ENCODE data around the gene ZNF24. TPM values are rescaled to one million over a fixed set of nuclear protein-coding genes. Genes with fewer than 3 reads are reported as not detected.

Gene ZNF24
- total and polyA plus RNA-seq, 2 of the 4 experiments (the other 2 are of a cell fraction), result 7.6 to 20.8 TPM

- intact Hi-C loops (cut with micrococcal nuclease), result no loop called here
- no peak overlapping the region for H3K56ac ChIP-seq (ENCODE audit: extremely low read depth, insufficient read depth, low read length)
- dilution Hi-C loops (cut with HindIII; ENCODE audit: low sequenced_read_pairs, unreplicated experiment), result no loop called here
- no peak overlapping the region for H4K91ac ChIP-seq (ENCODE audit: insufficient read depth, low read depth, low read length)
- no CpG with 5 or more reads among the region's 4 CpGs for WGBS, 2 experiments (ENCODE audit: extremely low coverage in 2 of 2, insufficient read length in 1 of 2)
- DNase-seq, result no peak
- no peak for ATAC-seq (ENCODE audit: low read depth)
- TF ChIP-seq MXI1 (IDR thresholded peaks at IDR 0.05; ENCODE audit: borderline replicate concordance, low read depth, low read length), result no peak
- TF ChIP-seq RCOR1 (IDR thresholded peaks at IDR 0.05; ENCODE audit: insufficient replicate concordance, low read length), result no peak
- TF ChIP-seq CHD1 (IDR thresholded peaks at IDR 0.05; ENCODE audit: low read depth, low read length), result no peak
- no peak for TF ChIP-seq CEBPB (IDR thresholded peaks at IDR 0.05; ENCODE audit: low read depth, low read length)
- TF ChIP-seq NFE2L2 (IDR thresholded peaks at IDR 0.05; ENCODE audit: low read depth, low read length), result no peak
- no peak for TF ChIP-seq ELK1 (IDR thresholded peaks at IDR 0.05; ENCODE audit: borderline replicate concordance, low read depth, low read length)
- TF ChIP-seq POLR2A (IDR thresholded peaks at IDR 0.05; ENCODE audit: low read depth, low read length), result no peak
- TF ChIP-seq USF2 (IDR thresholded peaks at IDR 0.05; ENCODE audit: low read depth, low read length), result no peak
- no peak for TF ChIP-seq SMC3 (IDR thresholded peaks at IDR 0.05; ENCODE audit: low read depth, low read length)
- TF ChIP-seq CTCF (conservative IDR thresholded peaks at IDR 0.05; ENCODE audit: low read depth, low read length), result no peak
- TF ChIP-seq BHLHE40 (IDR thresholded peaks at IDR 0.05; ENCODE audit: low read depth, low read length), result no peak
- TF ChIP-seq MAZ (IDR thresholded peaks at IDR 0.05; ENCODE audit: borderline replicate concordance, low read depth, low read length), result no peak
- TF ChIP-seq FOS (IDR thresholded peaks at IDR 0.05; ENCODE audit: low read depth, low read length), result no peak
- TF ChIP-seq RAD21 (IDR thresholded peaks at IDR 0.05; ENCODE audit: low read length), result no peak
- no peak for TF ChIP-seq RFX5 (IDR thresholded peaks at IDR 0.05; ENCODE audit: low read depth, low read length)
- no peak for TF ChIP-seq MAFK (IDR thresholded peaks at IDR 0.05; ENCODE audit: low read depth, low read length)
- no peak overlapping the region for H2AK5ac ChIP-seq (ENCODE audit: low read depth, low read length)
- H3K4me2 ChIP-seq (ENCODE audit: low read depth, low read length), result no peak overlapping the region
- no peaks in the 10 kb centered on the region for H4K20me1 ChIP-seq (ENCODE audit: insufficient read depth, low read length)
- H2BK120ac ChIP-seq (ENCODE audit: low read depth, low read length), result no peak overlapping the region
- POLR2A ChIA-PET (ENCODE audit: unreplicated experiment), result no interaction called here
- H2BK20ac ChIP-seq (ENCODE audit: low read depth, low read length), result no peak overlapping the region
- H4K5ac ChIP-seq (ENCODE audit: low read depth, low read length), result no peak overlapping the region
- no peak overlapping the region for H4K8ac ChIP-seq (ENCODE audit: low read depth in 2 of 2, low read length in 2 of 2)
- no peak overlapping the region for H3K14ac ChIP-seq (replicated peaks; ENCODE audit: low read depth, low read length)
- H2AK9ac ChIP-seq (replicated peaks; ENCODE audit: low read depth, low read length, poor library complexity), result no peak overlapping the region
- H3K27ac ChIP-seq (ENCODE audit: insufficient read depth, low read length), result no peak overlapping the region
- H3K9me3 ChIP-seq (ENCODE audit: control insufficient read depth, insufficient read depth, low read length), result peaks cover 75% of the 10 kb centered on the region
- no peaks in the 10 kb centered on the region for H3K9me1 ChIP-seq (ENCODE audit: insufficient read depth, low read length)
- no TSS peak for BruUV-seq (replicated peaks)
- no peak overlapping the region for H3K9ac ChIP-seq (ENCODE audit: low read depth, low read length)
- no peak overlapping the region for H3K4ac ChIP-seq (ENCODE audit: low read depth, low read length)
- peaks cover 15 to 29% of the 10 kb centered on the region in 2 experiments for H3K79me1 ChIP-seq (ENCODE audit: low read depth in 1 of 2, low read length in 2 of 2)
- H3K36me3 ChIP-seq (ENCODE audit: control insufficient read depth, insufficient read depth, low read length), result peaks cover 36% of the 10 kb centered on the region
- H2BK5ac ChIP-seq (ENCODE audit: low read depth, low read length, poor library complexity, severe bottlenecking), result no peak overlapping the region
- H3K23ac ChIP-seq (ENCODE audit: low read depth, low read length), result no peak overlapping the region
- H3K27me3 ChIP-seq (ENCODE audit: control insufficient read depth, insufficient read depth, low read length), result no peaks in the 10 kb centered on the region
- no peak overlapping the region for H2AFZ ChIP-seq (replicated peaks; ENCODE audit: low read length, poor library complexity)
- no peak overlapping the region for H3K4me3 ChIP-seq (ENCODE audit: insufficient read depth, low read depth, low read length)
- in situ Hi-C loops (cut with MboI; ENCODE audit: low sequenced_read_pairs), result no loop called here
- no peak overlapping the region for H2BK15ac ChIP-seq (ENCODE audit: low read depth, low read length)
- H3K4me1 ChIP-seq (ENCODE audit: control insufficient read depth, insufficient read depth, low read length), result no peaks in the 10 kb centered on the region
- CTCF ChIA-PET, result no interaction called here
- H3K18ac ChIP-seq (ENCODE audit: low read depth, low read length), result no peak overlapping the region
These were observed 40.6 kb downstream of the ZNF24 start for GRCh38 chr18:35303610-35304009.
